ENCODE results near the gene RIC8B.

Gene RIC8B

GRCh38 chr12:106814714-106815113 lies 40.2 kb downstream of the RIC8B start:
- in situ Hi-C loops (cut with MboI; ENCODE audit: low sequenced_read_pairs, unreplicated experiment): no loop called here
- no peak for TF ChIP-seq CTCF (IDR thresholded peaks at IDR 0.05; ENCODE audit: borderline replicate concordance, control extremely low read depth, extremely low read depth, insufficient read depth, missing control alignments)
- no peak for DNase-seq (ENCODE audit: low spot score)

- DNase-seq (ENCODE audit: low spot score): no peak
- TF ChIP-seq CTCF (IDR thresholded peaks at IDR 0.05; ENCODE audit: borderline replicate concordance, control extremely low read depth, extremely low read depth, insufficient read depth, missing control alignments): no peak
- in situ Hi-C loops (cut with MboI; ENCODE audit: low sequenced_read_pairs, unreplicated experiment): no loop called here
Measured at GRCh38 chr12:106815741-106816140, 41.3 kb downstream of the RIC8B start.

GRCh38 chr12:106816231-106816630 lies 41.7 kb downstream of the RIC8B start:
- in situ Hi-C loops (cut with MboI; ENCODE audit: low sequenced_read_pairs, unreplicated experiment): no loop called here
- TF ChIP-seq CTCF (IDR thresholded peaks at IDR 0.05; ENCODE audit: borderline replicate concordance, control extremely low read depth, extremely low read depth, insufficient read depth, missing control alignments): no peak
- no peak for DNase-seq (ENCODE audit: low spot score)

GRCh38 chr12:106819991-106820390 lies 45.5 kb downstream of the RIC8B start:
- TF ChIP-seq CTCF (IDR thresholded peaks at IDR 0.05; ENCODE audit: borderline replicate concordance, control extremely low read depth, extremely low read depth, insufficient read depth, missing control alignments): no peak
- no peak for DNase-seq (ENCODE audit: low spot score)
- in situ Hi-C loops (cut with MboI; ENCODE audit: low sequenced_read_pairs, unreplicated experiment): no loop called here

GRCh38 chr12:106831699-106832098 lies 57.2 kb downstream of the RIC8B start:
- no peak for TF ChIP-seq CTCF (IDR thresholded peaks at IDR 0.05; ENCODE audit: borderline replicate concordance, control extremely low read depth, extremely low read depth, insufficient read depth, missing control alignments)
- no peak for DNase-seq (ENCODE audit: low spot score)
- in situ Hi-C loops (cut with MboI; ENCODE audit: low sequenced_read_pairs, unreplicated experiment): no loop called here

- in situ Hi-C loops (cut with MboI; ENCODE audit: low sequenced_read_pairs, unreplicated experiment): no loop called here
- DNase-seq (ENCODE audit: low spot score): no peak
- TF ChIP-seq CTCF (IDR thresholded peaks at IDR 0.05; ENCODE audit: borderline replicate concordance, control extremely low read depth, extremely low read depth, insufficient read depth, missing control alignments): no peak
Measured at GRCh38 chr12:106837782-106838181, 63.3 kb downstream of the RIC8B start.

GRCh38 chr12:106839333-106839732 lies 64.9 kb downstream of the RIC8B start:
- DNase-seq (ENCODE audit: low spot score): no peak
- in situ Hi-C loops (cut with MboI; ENCODE audit: low sequenced_read_pairs, unreplicated experiment): no loop called here
- no peak for TF ChIP-seq CTCF (IDR thresholded peaks at IDR 0.05; ENCODE audit: borderline replicate concordance, control extremely low read depth, extremely low read depth, insufficient read depth, missing control alignments)
